Stimulated activated CD4-positive, alpha-beta T cell treated with anti-CD3 and anti-CD28 coated beads, Interleukin-1b, Interleukin-23, amount 100 ng/mL, for 24 hours (primary cell): ENCODE results near the gene PXDN.

Source experiments
- DNase-seq, 4 experiments: peaks; one replicate each; pipeline ENCODE4 v3.0.0-alpha.2; 2020; ENCODE audit warnings: low read depth in 4 of 4, low spot score in 1 of 4

The PXDN gene

GRCh38 chr2:1586923-1587840 is 157.1 kb downstream of the PXDN start:
- no peak for DNase-seq

DNA sequence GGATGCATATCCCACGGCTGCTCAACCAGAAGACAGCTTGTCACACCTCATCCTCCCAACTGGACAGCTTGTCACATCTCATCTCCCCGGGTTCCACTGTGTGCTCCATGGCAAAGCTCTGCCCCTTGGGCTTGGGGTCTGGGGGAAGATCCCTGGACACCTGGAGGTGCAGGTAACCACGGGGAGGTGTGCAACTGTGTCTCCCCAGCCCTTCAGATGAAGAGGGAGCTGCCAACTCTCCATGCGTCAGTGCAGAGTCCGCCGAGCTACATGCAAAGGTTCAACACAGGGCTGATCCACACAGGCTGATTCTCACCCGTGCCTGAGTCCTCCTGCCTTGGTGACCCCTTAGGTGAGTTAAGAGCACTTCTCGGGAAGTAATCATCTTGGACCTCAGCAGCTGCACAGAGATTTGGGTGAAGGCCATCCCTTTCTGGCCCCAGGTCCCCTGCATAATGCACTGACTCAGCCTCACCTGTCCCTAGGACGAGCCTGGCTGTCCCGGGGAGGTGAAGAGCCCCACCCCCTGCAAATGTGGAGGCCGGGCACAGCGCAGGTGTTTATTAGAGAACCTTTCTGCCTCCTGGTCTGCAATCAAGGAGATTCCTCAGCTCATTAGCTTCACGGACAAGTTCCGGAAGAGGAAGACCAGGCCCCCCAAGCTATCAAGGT is 157.9 kb downstream of the PXDN start:
- DNase-seq = no peak

GRCh38 chr2:1585635-1586034 is 158.7 kb downstream of the PXDN start:
- DNase-seq = no peak

DNA sequence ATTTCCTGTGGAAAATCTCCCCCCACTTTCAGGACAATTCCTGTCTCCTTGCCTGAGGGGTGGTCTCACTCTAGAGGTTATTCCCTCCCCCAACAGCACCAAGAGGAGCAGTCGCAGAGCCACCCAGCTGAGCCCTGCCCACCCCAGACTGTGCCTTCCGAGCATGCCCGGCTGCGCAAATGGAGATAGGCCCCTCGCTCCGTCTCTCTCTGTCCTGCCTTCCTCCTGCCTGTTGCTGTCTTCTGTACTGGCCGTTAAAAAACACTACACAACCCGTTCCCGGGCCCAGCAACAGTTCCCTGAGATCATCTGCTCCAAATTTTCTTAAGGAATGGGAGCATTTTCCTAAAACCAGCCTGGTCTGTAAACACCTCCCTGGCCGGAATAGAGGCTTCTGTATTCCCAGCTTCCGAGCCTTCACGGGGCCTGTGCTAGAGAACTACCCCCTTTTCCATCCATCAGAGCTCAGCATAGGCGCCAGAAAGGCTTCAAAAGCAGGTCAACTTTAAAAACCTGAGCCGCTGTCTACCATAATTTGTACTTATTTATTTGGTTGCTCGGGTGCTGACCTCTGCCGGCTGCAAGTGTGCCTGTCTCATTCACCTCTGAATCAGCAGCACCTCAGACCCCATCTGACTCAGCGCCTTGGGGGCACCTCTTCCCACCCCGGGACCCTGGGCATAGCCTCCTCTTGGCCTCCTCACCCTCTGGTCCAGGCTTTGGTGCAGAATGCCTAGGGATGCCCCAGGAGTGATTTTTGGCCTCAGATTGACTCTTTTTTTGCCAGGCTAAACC is 159.4 kb downstream of the PXDN start:
- DNase-seq = no peak

- no peak for DNase-seq
Observed at GRCh38 chr2:1584051-1584531, 160.2 kb downstream of the PXDN start.

GRCh38 chr2:1582891-1583341 is 161.4 kb downstream of the PXDN start:
- no peak for DNase-seq

- no peak for DNase-seq
Observed at GRCh38 chr2:1581965-1582625, 162.2 kb downstream of the PXDN start.
